Stimulated activated CD4-positive, alpha-beta T cell treated with anti-CD3 and anti-CD28 coated beads, TNF-alpha, amount 100 ng/mL, for 48 hours (primary cell): ENCODE results near the gene PFDN2.
"Not testable (repeated sequence)": the region's sequence is repeated elsewhere in the genome, so short reads cannot be mapped to it uniquely, and the experiment has no call there.

ENCODE experiments used
- DNase-seq, 3 donors: peaks; one replicate each; pipeline ENCODE4 v3.0.0-alpha.2; 2020; ENCODE audit warnings: low read depth in 3 of 3

Gene PFDN2

GRCh38 chr1:161138431-161138830 lies 20.6 kb upstream of the PFDN2 start:
- DNase-seq = no peak

- DNase-seq = no peak
These were observed 20.0 kb upstream of the PFDN2 start for GRCh38 chr1:161137881-161138280.

GRCh38 chr1:161133220-161133740 lies 15.4 kb upstream of the PFDN2 start:
- no peak for DNase-seq

GRCh38 chr1:161132410-161133219 lies 14.8 kb upstream of the PFDN2 start, which contains the start of gene DEDD:
DEDD (minus strand) TSS chr1:161132667; CDS start chr1:161124462, 8,205 bp downstream.
- DNase-seq = peak; percentile 80 to 90 (median 88)

GRCh38 chr1:161131523-161132409 lies 13.9 kb upstream of the PFDN2 start:
- DNase-seq = no peak

- DNase-seq = no peak
These were observed 12.4 kb upstream of the PFDN2 start for GRCh38 chr1:161130266-161130665.

- no peak for DNase-seq
These were observed 11.0 kb upstream of the PFDN2 start for GRCh38 chr1:161128591-161129420.

GRCh38 chr1:161127649-161128048 lies 9.8 kb upstream of the PFDN2 start:
- DNase-seq = no peak

GRCh38 chr1:161122967-161123366 lies 5.1 kb upstream of the PFDN2 start:
- no peak for DNase-seq

- no peak for DNase-seq
These were observed 4.0 kb upstream of the PFDN2 start for GRCh38 chr1:161121834-161122233.

GRCh38 chr1:161121042-161121650 lies 3.3 kb upstream of the PFDN2 start:
- no peak for DNase-seq

- DNase-seq = peak in 2 of 3 donors; percentile 52 to 70
These were observed 1.5 kb upstream of the PFDN2 start for GRCh38 chr1:161119092-161119903.

GRCh38 chr1:161115961-161116360 lies 1.9 kb downstream of the PFDN2 start:
- DNase-seq = not testable (repeated sequence)

GRCh38 chr1:161115132-161115711 lies 2.6 kb downstream of the PFDN2 start:
- DNase-seq = peak in 1 of 3 donors; percentile 56

GRCh38 chr1:161114556-161114955 lies 3.3 kb downstream of the PFDN2 start:
- DNase-seq = no peak

GRCh38 chr1:161113915-161114314 lies 3.9 kb downstream of the PFDN2 start:
- no peak for DNase-seq

- no peak for DNase-seq
These were observed 6.3 kb downstream of the PFDN2 start for GRCh38 chr1:161111527-161111926.

GRCh38 chr1:161111117-161111516 lies 6.7 kb downstream of the PFDN2 start:
- no peak for DNase-seq

GRCh38 chr1:161106431-161106830 lies 11.4 kb downstream of the PFDN2 start:
- no peak for DNase-seq

- DNase-seq = no peak
These were observed 17.3 kb downstream of the PFDN2 start for GRCh38 chr1:161100556-161100955.
